NCI-H1436 treated with DMSO at 0.1 percent for 48 hours (cell line): ENCODE data around the gene DOCK2.

ENCODE experiments used
- DNase-seq: peaks from one replicate; lab custom pipeline; 2025; lab: John Stamatoyannopoulos, UW

The DOCK2 gene

GRCh38 chr5:169909945-169910344 is 272.9 kb downstream of the DOCK2 start:
- DNase-seq = no peak

- DNase-seq = no peak
These were observed 273.3 kb downstream of the DOCK2 start for GRCh38 chr5:169910393-169910792.

DNA sequence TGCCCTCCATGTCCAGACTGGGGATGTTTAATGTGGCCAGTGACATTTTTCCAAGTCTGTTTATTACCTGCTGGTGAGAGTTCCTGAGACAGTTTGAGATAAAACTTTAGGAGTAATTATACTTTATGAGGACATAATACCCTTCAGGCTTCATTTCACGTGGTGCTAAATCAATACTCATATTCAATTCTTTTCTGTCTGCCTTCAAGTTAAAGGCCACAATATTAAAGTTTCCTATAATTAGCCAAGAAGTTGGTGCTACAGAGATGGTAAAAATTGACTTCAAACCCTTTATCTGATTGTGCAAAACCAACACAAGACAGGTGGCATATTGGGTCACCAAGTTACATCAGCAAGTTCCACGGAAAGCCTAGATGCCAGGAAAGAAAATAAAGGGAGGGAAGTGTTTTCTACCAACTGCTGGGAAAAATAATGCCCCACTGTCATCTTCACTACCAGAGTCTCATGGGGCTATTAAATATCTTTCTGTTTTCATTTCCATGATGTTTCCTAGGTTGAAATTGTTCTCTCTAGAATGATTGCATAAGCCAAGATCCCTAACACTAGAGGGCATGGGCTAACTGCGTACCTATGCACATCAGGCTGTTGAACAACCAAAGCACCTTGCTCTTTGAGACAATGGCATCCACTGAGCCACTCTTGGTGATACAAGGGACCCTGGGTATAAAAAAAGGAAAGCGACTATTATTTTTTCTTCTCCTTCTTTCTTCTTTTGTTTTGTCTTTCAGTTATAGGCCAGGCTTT is 274.6 kb downstream of the DOCK2 start:
- no peak for DNase-seq

- DNase-seq = no peak
These were observed 276.4 kb downstream of the DOCK2 start for GRCh38 chr5:169913479-169913878.

DNA sequence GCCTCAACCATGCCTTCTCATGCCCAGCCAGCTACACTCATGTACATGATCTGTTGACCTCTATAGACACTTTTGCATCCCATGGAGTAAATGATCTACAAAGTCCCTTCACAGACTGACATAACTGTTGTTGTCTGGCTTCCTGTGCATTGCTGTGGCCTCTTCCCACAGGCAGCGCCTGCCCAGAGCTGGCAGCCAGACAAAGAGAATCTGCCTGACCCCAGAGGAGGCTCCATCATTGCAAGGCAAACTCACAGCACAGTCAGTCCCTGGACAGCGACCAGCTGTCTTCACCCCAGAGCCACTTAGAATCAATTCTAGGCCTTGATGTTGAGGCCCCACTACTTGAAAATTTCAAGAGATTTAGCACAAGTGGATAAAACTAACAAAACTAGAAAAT is 277.7 kb downstream of the DOCK2 start:
- no peak for DNase-seq

- DNase-seq = no peak
These were observed 280.4 kb downstream of the DOCK2 start for GRCh38 chr5:169917500-169917899.

- DNase-seq = no peak
These were observed 281.2 kb downstream of the DOCK2 start for GRCh38 chr5:169918228-169918627.

DNA sequence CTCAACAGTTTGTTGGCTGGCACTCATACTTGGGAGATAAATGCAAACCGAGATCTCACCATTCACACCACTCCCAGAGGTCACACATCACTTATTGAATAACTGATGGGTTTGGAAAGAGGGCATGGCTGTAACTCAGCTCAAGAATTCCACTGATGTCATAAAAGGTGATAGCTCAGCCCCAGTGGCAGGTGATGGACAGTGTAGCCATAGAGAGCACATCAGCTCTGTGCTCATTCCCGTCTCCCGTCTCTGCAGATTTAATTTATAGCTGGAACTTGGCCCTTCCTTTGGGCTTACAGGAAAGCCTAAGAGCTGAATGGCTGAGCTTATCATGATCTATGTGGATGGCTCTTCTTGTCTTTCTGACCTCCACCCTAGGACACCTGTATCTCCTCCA is 283.4 kb downstream of the DOCK2 start:
- no peak for DNase-seq

DNA sequence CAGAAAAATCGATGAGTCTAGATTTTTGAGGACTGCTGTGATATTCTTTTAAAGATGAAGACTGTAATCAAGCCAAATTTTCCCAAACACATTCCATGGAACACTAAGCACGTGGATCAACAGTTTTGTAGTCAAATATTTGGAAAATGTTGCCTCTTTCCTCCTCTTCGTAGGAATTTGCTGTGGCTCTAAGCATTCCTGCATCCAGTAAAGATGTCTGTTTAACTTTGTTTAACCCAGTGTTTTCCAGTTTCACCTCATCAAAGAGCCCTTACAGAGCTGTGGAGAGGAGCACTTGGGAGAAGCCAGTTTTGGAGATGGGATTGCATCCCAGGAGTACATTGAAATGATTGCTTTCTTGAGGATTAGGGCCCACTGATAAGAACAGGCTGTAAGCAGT is 284.3 kb downstream of the DOCK2 start:
- DNase-seq = no peak

GRCh38 chr5:169921949-169922348 is 284.9 kb downstream of the DOCK2 start:
- no peak for DNase-seq

DNA sequence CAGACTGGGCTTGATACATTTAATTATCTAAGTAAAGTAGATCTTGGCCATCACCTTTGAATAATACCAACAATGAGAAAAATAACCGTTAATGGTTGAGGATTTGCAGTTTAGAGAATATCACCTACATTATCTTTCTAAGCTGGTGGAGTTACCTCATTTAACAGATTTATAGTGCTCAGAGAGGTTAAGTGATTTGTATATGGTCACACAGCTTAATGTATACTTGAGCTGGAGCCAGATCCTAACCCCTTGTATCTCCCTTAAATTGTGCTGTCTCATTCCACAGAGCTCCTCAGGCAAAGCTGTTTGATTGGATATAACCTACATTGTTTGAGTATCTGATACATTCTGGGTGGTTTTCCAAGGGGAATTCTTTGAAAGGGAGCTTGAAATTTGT is 285.4 kb downstream of the DOCK2 start:
- no peak for DNase-seq

DNA sequence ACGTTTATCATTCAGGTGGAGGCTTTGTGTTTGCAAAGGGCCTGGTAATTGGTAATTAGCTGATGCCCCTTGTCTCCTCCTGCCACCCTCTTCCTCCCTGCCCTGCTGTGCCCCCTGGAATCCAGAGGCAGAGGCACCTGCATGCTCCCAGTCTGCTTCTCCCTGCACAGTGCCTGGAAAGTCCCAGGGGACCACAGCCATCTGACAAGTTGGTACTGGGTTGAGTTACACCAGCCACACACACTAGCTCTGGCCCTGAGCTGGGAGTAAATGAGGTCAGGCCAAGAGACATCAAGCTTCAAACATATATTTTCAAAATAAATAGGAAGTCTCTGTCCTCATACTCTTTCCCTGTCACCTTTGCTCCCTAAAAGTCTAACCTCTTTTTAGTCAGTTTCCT is 286.9 kb downstream of the DOCK2 start:
- no peak for DNase-seq

GRCh38 chr5:169933127-169933526 is 296.1 kb downstream of the DOCK2 start:
- DNase-seq = no peak

DNA sequence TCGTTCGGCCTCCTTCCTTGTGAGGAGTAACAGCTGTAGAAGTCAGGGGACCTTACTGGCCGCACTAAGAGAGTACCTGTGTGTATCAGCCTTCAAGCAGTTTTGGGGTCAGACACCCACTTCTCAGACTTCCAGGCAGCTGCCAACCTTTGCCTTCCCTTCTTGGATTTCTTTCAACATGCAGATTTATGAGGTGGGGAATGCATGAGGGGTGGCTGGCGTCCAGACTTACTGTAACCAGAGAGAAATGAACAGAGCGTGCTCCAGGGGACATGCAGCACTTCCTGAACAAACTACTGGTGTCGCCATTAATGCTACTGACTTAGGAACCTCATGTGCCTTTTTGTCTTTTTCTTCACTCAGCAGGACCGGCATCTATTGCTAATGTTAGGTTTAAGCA is 296.5 kb downstream of the DOCK2 start:
- DNase-seq = no peak

GRCh38 chr5:169934990-169935389 is 297.9 kb downstream of the DOCK2 start:
- no peak for DNase-seq

DNA sequence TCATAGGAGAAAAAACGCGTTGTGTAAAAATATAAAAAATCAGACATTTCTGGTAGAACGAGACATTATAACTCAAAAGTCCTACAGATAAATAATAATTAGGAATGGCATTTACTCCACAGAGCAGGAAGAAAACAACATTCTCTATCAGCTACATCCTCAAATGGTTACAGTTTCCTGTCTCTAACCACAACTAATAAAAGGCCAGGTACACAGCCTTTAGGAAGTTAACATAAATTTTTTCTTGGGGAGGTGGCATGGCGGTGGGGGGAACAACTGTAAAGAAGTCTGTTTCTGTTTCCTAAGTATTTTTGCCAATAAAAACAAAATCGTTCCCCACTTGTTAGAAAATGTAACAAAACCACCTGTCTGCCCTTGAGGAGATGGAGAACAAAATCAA is 298.7 kb downstream of the DOCK2 start:
- no peak for DNase-seq

DNA sequence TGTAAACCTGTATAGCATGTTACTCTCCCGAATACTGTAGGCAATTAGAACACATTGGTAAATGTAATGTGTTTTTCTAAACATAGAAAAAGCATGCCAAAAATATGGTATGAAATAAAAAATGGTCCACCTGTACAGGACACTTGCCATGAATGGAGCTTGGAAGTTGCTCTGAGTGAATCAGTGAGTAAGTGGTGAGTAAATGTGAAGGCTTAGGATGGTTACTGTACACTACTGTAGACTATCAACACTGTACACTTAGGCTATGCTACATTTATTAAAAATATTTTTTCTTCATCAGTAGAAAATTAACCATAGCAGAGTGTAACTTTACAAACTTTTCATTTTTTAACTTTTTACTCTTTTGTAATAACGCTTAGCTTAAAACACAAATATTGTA is 301.4 kb downstream of the DOCK2 start:
- DNase-seq = no peak

DNA sequence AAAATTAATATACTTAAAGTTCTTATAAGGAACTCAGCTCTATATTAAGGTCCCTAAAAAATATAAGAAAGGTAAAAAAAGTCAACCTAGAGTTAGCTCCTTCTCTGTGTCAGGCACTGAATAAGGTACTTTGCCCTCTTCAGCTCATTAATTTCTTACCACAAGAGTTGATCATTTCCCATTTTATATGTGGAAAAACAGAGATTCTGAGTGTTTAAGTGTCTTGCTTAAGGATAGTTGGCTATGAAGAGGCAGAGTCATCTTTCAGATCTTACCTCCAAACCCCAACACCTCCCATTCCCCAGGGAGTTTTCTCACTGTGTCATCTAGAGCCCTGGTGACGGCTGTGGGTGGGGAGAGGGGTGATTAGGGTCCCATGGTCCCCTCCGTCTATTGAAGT is 302.7 kb downstream of the DOCK2 start:
- DNase-seq = no peak

GRCh38 chr5:169941542-169941941 is 304.5 kb downstream of the DOCK2 start:
- no peak for DNase-seq

DNA sequence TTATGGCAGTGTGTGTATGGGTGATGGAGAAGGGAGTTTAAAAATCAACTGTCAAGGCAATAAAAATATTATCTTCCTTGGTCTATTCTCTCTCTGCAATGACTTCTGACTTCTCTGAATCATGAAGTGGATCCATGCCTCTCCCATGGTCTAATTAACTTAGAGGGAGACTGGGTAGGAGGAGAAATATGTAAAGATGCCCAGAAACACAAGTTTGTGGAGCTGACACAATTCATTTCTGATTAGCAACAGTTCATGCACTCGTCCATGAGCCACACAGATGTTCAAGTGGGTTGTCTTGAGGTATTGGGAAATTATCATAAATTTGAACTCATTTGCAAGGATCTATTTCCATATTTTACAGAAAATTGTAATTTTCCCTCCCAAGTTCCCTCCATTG is 305.1 kb downstream of the DOCK2 start:
- DNase-seq = no peak

GRCh38 chr5:169943026-169943425 is 306.0 kb downstream of the DOCK2 start:
- no peak for DNase-seq

- no peak for DNase-seq
These were observed 307.0 kb downstream of the DOCK2 start for GRCh38 chr5:169944115-169944514.

DNA sequence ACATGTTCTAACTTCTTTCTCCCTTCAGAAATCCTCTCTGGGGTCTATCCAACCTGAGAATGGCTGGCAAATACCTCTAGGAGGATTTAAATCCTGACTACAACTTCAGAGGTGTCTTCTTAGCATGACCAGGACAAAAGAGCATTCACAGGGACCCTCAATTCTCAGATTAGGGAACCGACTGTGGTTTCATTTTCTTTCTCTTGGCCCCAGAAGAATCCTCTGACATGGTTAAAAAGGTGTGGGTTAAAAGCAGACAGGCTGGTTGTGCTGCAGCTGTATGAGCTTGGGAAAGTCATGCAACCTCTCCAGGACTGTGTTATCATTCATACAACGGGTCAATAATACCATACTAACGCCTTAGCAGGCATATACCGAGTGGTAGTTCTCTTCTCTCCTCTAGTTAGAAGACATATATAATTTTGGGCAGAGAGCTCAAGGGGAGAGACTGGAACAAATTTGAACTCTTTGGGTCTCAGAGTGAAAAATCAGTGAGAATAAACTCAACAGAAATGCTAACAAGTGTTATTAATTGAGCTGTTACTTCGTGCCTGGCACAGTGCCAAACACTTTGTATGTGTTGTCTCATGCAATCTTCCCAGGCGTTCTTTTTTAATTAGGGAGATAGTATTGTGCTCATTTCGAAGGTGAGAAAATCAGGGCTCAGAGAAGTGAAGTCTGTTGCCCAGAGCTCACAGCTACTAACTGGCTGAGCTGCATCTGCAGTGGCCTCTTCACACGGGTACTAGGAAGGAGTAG is 308.0 kb downstream of the DOCK2 start:
- DNase-seq = no peak

- DNase-seq = no peak
These were observed 308.8 kb downstream of the DOCK2 start for GRCh38 chr5:169945831-169946261.
